IPS-15b (cell line): ENCODE measurements around the gene COG7.
"Not testable (repeated sequence)": the region's sequence is repeated elsewhere in the genome, so short reads cannot be mapped to it uniquely, and the experiment has no call there.

Experiments
- H3K27me3 ChIP-seq: one replicate; pipeline ENCODE4 v1.6.1; 2013; ENCODE audit warnings: low read length; ENCODE audit not compliant: control insufficient read depth, insufficient read depth
- H3K36me3 ChIP-seq: one replicate; pipeline ENCODE4 v1.6.1; 2013; ENCODE audit warnings: low read length; ENCODE audit not compliant: control insufficient read depth, insufficient read depth
- H3K4me1 ChIP-seq: one replicate; pipeline ENCODE4 v1.6.1; 2013; ENCODE audit warnings: mild to moderate bottlenecking, low read length; ENCODE audit not compliant: control insufficient read depth, insufficient read depth
- H3K4me3 ChIP-seq: one replicate; pipeline ENCODE4 v1.5.1; 2013; ENCODE audit warnings: low read depth, low read length
- H3K9ac ChIP-seq: one replicate; pipeline ENCODE4 v1.6.1; 2013; ENCODE audit warnings: low read depth, mild to moderate bottlenecking, low read length
- H3K9me3 ChIP-seq: one replicate; pipeline ENCODE4 v1.6.1; 2013; ENCODE audit warnings: mild to moderate bottlenecking, low read length; ENCODE audit not compliant: control insufficient read depth, insufficient read depth

COG7 gene

DNA sequence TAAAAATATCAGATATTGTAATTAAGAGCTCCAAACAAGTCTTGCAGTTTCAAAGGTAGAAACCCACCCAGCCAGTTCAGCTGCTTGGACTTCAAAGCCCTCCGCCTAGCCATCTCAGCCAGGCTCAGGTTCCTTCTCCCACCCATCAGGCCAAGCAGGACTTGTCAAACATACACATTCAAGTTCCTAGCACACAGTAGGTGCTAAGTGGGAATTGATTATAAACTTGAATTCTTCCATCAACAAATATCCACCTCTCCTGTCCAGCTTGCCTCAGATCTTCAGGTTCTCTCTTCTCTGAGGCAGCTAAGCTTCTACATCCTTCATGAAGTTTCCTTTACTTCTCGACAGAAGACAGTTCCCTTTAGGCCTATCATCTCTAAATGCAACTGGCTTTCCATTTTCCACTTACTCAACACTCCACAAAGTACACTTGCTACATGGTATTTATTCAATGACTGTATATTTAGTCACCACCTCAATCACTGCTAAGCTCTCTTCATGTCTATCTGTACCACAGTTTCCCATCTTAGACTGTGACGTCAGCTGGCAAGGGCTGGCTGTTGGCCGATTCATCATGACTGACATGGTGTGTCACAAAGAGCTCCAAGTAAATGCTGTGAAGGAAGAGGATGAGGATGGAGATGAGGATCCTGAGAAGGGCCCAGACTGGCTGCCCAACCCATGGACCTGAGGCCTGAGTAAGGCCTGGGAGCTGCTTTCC, 13.3 kb upstream of the COG7 start:
- Histone ChIP-seq H3K36me3 (peaks cover 22% of the 10 kb centered on the region), H3K9me3 (no peaks in the 10 kb centered on the region), H3K27me3 (no peaks in the 10 kb centered on the region), H3K4me1 (no peaks in the 10 kb centered on the region), H3K4me3 (no peak overlapping the region), H3K9ac (no peak overlapping the region)

DNA sequence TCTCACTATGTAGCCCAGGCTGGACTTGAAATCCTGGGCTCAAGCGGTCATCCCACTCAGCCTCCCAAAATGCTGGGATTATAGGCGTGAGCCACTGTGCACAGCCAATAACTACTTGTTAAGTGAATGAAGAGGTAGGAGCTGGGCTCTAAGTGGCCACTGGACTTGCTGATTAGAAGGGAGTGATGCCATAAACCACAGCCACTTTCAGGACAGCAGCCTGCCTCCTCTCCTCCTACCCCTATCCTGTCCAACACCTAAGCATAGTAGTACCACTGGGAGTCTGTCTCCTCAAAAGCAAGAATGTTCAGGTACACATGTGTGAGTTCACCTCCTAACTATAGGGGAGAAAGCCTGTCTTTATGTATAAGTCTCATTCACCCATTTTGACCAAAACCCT, 12.2 kb upstream of the COG7 start:
- H3K4me3 ChIP-seq: no peak overlapping the region
- peaks cover 22% of the 10 kb centered on the region for H3K36me3 ChIP-seq
- no peaks in the 10 kb centered on the region for H3K4me1 ChIP-seq
- H3K9me3 ChIP-seq: no peaks in the 10 kb centered on the region
- H3K27me3 ChIP-seq: no peaks in the 10 kb centered on the region
- no peak overlapping the region for H3K9ac ChIP-seq

- Histone ChIP-seq H3K9ac (no peak overlapping the region), H3K9me3 (no peaks in the 10 kb centered on the region), H3K27me3 (no peaks in the 10 kb centered on the region), H3K4me3 (no peak overlapping the region), H3K4me1 (no peaks in the 10 kb centered on the region), H3K36me3 (peaks cover 16% of the 10 kb centered on the region)
These were observed 11.2 kb upstream of the COG7 start for GRCh38 chr16:23464196-23464595.

GRCh38 chr16:23462994-23463393, 10.0 kb upstream of the COG7 start:
- H3K36me3 ChIP-seq, H3K27me3 ChIP-seq, H3K9ac ChIP-seq: not testable (repeated sequence)

DNA sequence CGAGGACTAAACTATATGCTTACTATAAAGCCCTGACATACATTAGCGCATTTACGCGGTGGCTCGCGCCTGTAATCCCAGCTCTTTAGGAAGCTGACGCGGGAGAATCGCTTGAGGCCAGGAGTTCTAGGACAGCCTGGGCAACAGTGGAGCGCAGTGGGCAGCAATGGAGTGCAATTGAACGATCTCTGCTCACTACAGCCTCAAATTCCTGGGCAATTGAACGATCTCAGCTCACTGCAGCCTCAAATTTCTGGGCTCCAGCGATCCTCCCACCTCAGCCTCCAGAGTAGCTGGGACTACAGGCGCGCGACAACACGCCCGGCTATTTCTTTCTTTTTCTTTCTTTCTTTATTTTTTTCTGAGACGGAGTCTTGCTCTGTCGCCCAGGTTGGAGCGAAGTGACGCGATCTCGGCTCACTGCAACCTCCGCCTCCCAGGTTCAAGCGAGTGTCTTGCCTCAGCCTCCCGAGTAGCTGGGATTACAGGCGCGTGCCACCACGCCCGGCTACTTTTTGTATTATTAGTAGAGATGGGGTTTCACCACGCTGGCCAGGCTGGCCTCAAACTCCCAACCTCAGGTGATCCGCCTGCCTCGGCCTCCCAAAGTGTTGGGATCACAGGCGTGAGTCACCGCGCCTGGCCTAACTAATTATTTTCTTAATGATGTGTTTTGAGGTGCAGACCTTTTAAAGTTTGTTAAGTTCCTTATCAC, 506 bp upstream of the COG7 start:
- Histone ChIP-seq H3K4me1 (no peaks in the 10 kb centered on the region), H3K36me3 (no peaks in the 10 kb centered on the region), H3K9ac (no peak overlapping the region), H3K27me3 (no peaks in the 10 kb centered on the region), H3K9me3 (no peaks in the 10 kb centered on the region), H3K4me3 (peak overlapping the region; percentile 99)

More at GRCh38 chr16:23462994-23463393, 10.0 kb upstream of the COG7 start:
- H3K4me3 ChIP-seq, H3K4me1 ChIP-seq, H3K9me3 ChIP-seq: not testable (repeated sequence)

GRCh38 chr16:23452221-23452571, 793 bp downstream of the COG7 start:
- H3K4me1 ChIP-seq: no peaks in the 10 kb centered on the region
- peak overlapping the region; percentile 26 for H3K9ac ChIP-seq
- no peaks in the 10 kb centered on the region for H3K36me3 ChIP-seq
- H3K27me3 ChIP-seq: no peaks in the 10 kb centered on the region
- peak overlapping the region; percentile 99 for H3K4me3 ChIP-seq
- H3K9me3 ChIP-seq: no peaks in the 10 kb centered on the region

- Histone ChIP-seq H3K36me3 (peaks cover 4% of the 10 kb centered on the region), H3K27me3 (no peaks in the 10 kb centered on the region), H3K4me1 (no peaks in the 10 kb centered on the region), H3K4me3 (no peak overlapping the region), H3K9ac (no peak overlapping the region), H3K9me3 (no peaks in the 10 kb centered on the region)
These were observed 4.6 kb downstream of the COG7 start for GRCh38 chr16:23448392-23448791.

DNA sequence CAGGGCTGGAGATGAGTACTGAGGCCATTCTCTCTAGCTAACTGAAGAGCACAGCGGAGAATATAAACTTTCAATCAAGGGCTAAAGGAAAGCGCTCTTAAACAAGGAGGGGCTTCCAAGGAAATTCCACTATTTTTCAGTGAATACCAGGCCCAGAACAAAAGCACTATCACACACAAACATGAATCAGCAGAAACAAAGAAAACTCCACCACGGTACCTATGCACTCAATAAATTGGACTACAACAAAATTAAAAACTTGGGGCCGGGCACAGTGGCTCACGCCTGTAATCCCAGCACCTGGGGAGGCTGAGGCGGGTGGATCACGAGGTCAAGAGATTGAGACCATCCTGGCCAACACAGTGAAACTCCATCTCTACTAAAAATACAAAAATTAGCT, 15.4 kb downstream of the COG7 start:
- H3K9me3 ChIP-seq, H3K36me3 ChIP-seq, H3K4me3 ChIP-seq, H3K9ac ChIP-seq, H3K27me3 ChIP-seq, H3K4me1 ChIP-seq: not testable (repeated sequence)

DNA sequence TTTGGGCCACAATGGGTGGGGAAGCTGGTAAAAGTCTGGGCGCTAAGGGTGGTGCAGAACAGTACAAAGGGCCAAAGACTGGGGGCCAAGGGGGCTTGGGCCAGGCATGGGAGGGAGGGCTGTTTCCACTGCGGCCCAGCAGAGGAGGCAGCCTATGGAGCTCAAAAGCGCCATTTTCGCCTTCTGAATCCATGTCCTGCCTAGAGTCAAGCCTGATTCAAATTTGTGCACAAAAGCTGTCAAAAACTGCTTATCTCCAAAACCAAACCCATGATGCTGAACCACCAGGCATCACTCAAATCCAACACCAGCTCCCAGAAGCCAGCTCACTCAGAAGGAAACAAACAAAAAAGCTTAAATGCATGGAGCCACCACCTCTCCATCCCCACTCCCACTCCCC, 16.0 kb downstream of the COG7 start:
- H3K36me3 ChIP-seq: peaks cover 3% of the 10 kb centered on the region
- no peaks in the 10 kb centered on the region for H3K27me3 ChIP-seq
- H3K9me3 ChIP-seq: no peaks in the 10 kb centered on the region
- H3K4me1 ChIP-seq: no peaks in the 10 kb centered on the region
- no peak overlapping the region for H3K4me3 ChIP-seq
- no peak overlapping the region for H3K9ac ChIP-seq

DNA sequence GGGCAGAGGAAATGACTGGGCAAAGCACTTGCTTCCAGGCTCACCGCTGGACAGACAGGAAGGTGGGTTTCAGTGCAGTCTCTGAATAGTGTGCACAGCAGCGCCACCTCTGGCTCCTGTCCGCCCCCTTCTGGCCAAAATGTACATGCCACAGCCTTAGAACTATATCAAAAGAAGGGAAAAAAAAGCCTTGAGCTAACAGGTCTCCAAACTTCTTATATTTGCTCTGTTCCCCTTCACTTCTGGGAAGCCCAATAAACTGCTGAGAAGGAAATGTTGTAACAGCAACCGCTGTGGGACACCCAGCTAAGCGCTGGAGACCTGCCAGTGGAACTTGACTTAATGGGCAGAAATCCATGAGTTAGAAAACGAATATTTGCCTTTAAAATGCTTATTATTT, 17.5 kb downstream of the COG7 start:
- Histone ChIP-seq H3K27me3 (no peaks in the 10 kb centered on the region), H3K36me3 (peaks cover 3% of the 10 kb centered on the region), H3K9ac (no peak overlapping the region)

DNA sequence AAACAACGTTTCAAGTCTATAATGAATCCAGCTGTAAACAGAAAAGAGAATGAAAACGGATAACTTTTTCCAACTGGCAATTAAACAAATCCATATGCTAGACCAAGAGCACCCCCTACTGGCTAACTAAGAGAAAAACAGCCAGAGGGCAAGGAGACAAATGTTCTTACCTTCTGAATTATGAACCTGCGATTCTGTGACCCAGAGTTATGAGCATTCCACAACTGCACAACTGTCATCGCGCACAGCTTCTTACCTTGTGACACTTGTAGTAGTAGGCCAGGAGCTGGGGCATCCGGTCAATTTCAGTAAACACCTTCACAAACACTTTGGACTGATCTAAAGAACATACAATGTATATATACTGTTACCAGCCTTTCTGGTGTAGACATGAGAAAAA, 18.6 kb downstream of the COG7 start:
- H3K9me3 ChIP-seq: no peaks in the 10 kb centered on the region
- no peaks in the 10 kb centered on the region for H3K27me3 ChIP-seq
- H3K4me3 ChIP-seq: no peak overlapping the region
- peaks cover 8% of the 10 kb centered on the region for H3K36me3 ChIP-seq
- H3K9ac ChIP-seq: no peak overlapping the region
- H3K4me1 ChIP-seq: no peaks in the 10 kb centered on the region

More for the DNA sequence above, 17.5 kb downstream of the COG7 start:
- no peak overlapping the region for H3K4me3 ChIP-seq
- H3K9me3 ChIP-seq: no peaks in the 10 kb centered on the region
- H3K4me1 ChIP-seq: no peaks in the 10 kb centered on the region

GRCh38 chr16:23433261-23433920, 19.6 kb downstream of the COG7 start:
- H3K9me3 ChIP-seq: no peaks in the 10 kb centered on the region
- H3K9ac ChIP-seq: no peak overlapping the region
- H3K27me3 ChIP-seq: no peaks in the 10 kb centered on the region
- no peak overlapping the region for H3K4me3 ChIP-seq
- H3K4me1 ChIP-seq: no peaks in the 10 kb centered on the region
- H3K36me3 ChIP-seq: peaks cover 8% of the 10 kb centered on the region
